Measurements from ENCODE around the gene SEM1. TPM values are rescaled to one million over a fixed set of nuclear protein-coding genes. Genes with fewer than 3 reads are reported as not detected.

The SEM1 gene
- total and polyA plus RNA-seq, 9 of the 15 experiments (the other 6 are each of a cell fraction or from before 2014, with no cell fraction given): 74.7 to 938 (median 454) TPM

- BruUV-seq (replicated peaks): no TSS peak
- peak overlapping the region; percentile 91 for H3K4me2 ChIP-seq (ENCODE audit: insufficient read depth, low read length)
- H3K27me3 ChIP-seq (ENCODE audit: control insufficient read depth in 2 of 2, insufficient read depth in 2 of 2, low read length in 2 of 2): no peaks in the 10 kb centered on the region
- no peaks in the 10 kb centered on the region for H3K9me1 ChIP-seq (ENCODE audit: control insufficient read depth, insufficient read depth, low read length)
- H3K79me2 ChIP-seq (ENCODE audit: control insufficient read depth, insufficient read depth, low read length): peaks cover 61% of the 10 kb centered on the region
- H3K27ac ChIP-seq (ENCODE audit: extremely low read depth, low read depth, low read length): no peak overlapping the region; the same call in 1 of the 3 replicates
- H3K9ac ChIP-seq (ENCODE audit: insufficient read depth in 1 of 2, low read depth in 2 of 2, low read length in 2 of 2): peak overlapping the region in 1 of 2 experiments; percentile 90; a peak in 2 of 4 replicates
- H2AFZ ChIP-seq (ENCODE audit: low read depth, low read length): no peak overlapping the region
- 75% methylated on average over 4 of the region's 4 CpGs for WGBS (ENCODE audit: insufficient coverage, low coverage, missing lambda C conversion rate)
- peaks cover 6% of the 10 kb centered on the region; the same call in 1 of the 2 replicates for H3K9me3 ChIP-seq (replicated peaks; ENCODE audit: control insufficient read depth, insufficient read depth, low read depth, low read length)
- TF ChIP-seq PKNOX1 (IDR thresholded peaks at IDR 0.05) (0 out of 2 replicates have a peak, but pooled peaks have one; percentile 6), AFF4 (CRISPR knock-in tag; IDR thresholded peaks at IDR 0.05) (no peak)
- DNase-seq (ENCODE audit: extremely low read depth in 1 of 4, low spot score in 3 of 4) (no peak), ATAC-seq (no peak), FAIRE-seq (no peak)
- intact Hi-C loops (cut with micrococcal nuclease) (no loop called here), in situ Hi-C loops (cut with MboI) (no loop called here)
- peaks cover 3 to 4% of the 10 kb centered on the region in 2 experiments; a peak in 2 of 5 replicates for H3K4me1 ChIP-seq (replicated peaks in 1 of 2; ENCODE audit: control insufficient read depth in 2 of 2, insufficient read depth in 2 of 2, low read length in 2 of 2)
- peaks cover 30% of the 10 kb centered on the region; the same call in 2 of the 3 replicates for H3K36me3 ChIP-seq (ENCODE audit: control insufficient read depth, insufficient read depth, low read length)
- H3K4me3 ChIP-seq: peak overlapping the region; percentile 61
- CTCF ChIA-PET (ENCODE audit: low intra/inter-chr PET ratio): no interaction called here
- H4K20me1 ChIP-seq (replicated peaks; ENCODE audit: control insufficient read depth, insufficient read depth, low read length): peaks cover 4% of the 10 kb centered on the region; the same call in 1 of the 2 replicates
- POLR2A ChIA-PET: interaction anchor here (0.9 to 1.8 kb wide), 3 partner anchors 11 to 25 kb away, joined by 3 to 4 read pairs (median 3); no protein-coding TSS in a partner anchor
Measured at GRCh38 chr7:96707901-96708774, 1.5 kb downstream of the SEM1 start.
